ENCODE measurements around the gene HSPE1. TPM values are rescaled to one million over a fixed set of nuclear protein-coding genes. Genes with fewer than 3 reads are reported as not detected.

HSPE1 gene
- total and polyA plus RNA-seq, 9 donors = 57.1 to 180 (median 145) TPM

DNA sequence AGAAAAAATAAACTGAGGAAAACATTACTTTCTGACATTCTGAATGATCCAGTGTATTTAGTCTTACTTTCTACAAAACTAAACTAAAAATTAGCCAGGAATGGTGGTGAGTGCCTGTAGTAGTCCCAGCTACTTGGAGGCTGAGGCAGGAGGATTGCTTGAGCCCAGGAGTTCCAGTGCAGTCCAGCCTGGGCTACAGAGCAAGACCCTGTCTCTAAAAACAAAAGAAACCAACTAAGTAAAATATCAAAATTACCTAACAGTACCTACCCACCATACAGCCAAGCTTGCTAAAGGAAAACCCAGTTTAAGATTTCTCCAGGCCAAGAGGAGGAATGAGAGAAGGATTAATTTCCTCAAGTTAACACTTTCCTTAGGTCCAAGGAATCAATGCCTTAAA, 3.5 kb upstream of the HSPE1 start:
- no peaks in the 10 kb centered on the region for H3K9me3 ChIP-seq (replicated peaks; ENCODE audit: control insufficient read depth, low read depth, low read length)
- no peak overlapping the region for H3K4me3 ChIP-seq (ENCODE audit: low read length)
- peaks cover 39% of the 10 kb centered on the region for H3K36me3 ChIP-seq (ENCODE audit: control insufficient read depth, insufficient read depth, low read length)
- H3K27ac ChIP-seq (ENCODE audit: low read length) = no peak overlapping the region
- peaks cover 14% of the 10 kb centered on the region for H3K4me1 ChIP-seq (ENCODE audit: control insufficient read depth, insufficient read depth, low read length)
- no peak for DNase-seq
- no peaks in the 10 kb centered on the region for H3K27me3 ChIP-seq (ENCODE audit: control insufficient read depth, insufficient read depth, low read length)

DNA sequence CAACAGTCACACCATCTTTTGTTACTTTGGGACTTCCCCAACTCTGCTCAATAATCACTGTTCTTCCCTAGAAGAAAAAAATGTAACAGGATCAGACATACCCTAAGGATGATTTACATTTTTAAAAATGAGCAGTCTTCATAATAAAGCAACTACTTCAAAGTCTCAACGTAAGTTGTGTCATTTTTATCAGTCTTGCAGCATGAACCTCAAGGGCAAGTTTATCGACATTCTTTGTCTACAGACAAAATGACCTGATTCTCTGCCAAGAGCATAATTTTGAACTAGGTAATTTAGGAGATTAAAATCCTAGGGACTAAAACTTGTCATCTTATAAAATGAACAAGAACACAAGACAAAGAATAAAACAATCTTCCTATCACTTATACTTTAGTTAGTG, 2.9 kb upstream of the HSPE1 start:
- Histone ChIP-seq H3K4me3 (ENCODE audit: low read length) (no peak overlapping the region), H3K4me1 (ENCODE audit: control insufficient read depth, insufficient read depth, low read length) (peaks cover 16% of the 10 kb centered on the region), H3K27me3 (ENCODE audit: control insufficient read depth, insufficient read depth, low read length) (no peaks in the 10 kb centered on the region), H3K36me3 (ENCODE audit: control insufficient read depth, insufficient read depth, low read length) (peaks cover 39% of the 10 kb centered on the region), H3K27ac (ENCODE audit: low read length) (no peak overlapping the region), H3K9me3 (replicated peaks; ENCODE audit: control insufficient read depth, low read depth, low read length) (no peaks in the 10 kb centered on the region)
- no CpG with 5 or more reads among the region's 2 CpGs for WGBS (ENCODE audit: insufficient coverage)
- DNase-seq = no peak

DNA sequence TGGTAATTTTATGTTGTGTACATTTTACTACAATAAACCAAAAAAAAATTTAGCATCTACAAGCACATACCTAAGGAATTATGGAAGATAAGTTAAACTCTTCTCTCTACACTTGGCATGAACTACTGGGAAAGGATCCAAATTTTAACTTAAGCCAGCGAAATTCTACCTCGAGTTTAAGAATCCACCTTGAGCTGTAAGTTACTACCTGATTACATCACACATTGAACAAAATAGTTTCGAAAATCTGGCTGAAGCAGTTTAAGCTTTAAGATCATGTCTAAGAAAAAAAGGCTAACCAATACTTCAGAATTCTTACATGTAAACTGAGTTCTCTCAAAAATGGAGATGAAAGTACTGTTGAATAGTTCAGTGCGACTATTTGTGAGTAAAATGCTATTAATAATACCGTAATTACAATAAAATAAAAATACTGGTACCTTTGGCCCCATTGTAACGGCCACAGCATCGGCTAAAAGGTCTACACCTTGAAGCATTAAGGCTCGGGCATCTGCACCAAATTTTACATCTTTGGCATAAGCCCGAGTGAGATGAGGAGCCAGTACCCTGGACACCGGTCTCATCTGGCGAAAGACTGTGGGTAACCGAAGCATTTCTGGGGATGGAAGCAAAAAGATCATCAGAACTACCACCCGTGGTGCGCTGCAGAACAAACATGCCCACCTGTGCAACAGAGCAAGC, 1.8 kb upstream of the HSPE1 start:
- Histone ChIP-seq H3K36me3 (ENCODE audit: control insufficient read depth, insufficient read depth, low read length) (peaks cover 31% of the 10 kb centered on the region), H3K4me3 (ENCODE audit: low read length) (peak overlapping the region; percentile 98), H3K9me3 (replicated peaks; ENCODE audit: control insufficient read depth, low read depth, low read length) (no peaks in the 10 kb centered on the region), H3K4me1 (ENCODE audit: control insufficient read depth, insufficient read depth, low read length) (peaks cover 16% of the 10 kb centered on the region), H3K27me3 (ENCODE audit: control insufficient read depth, insufficient read depth, low read length) (no peaks in the 10 kb centered on the region), H3K27ac (ENCODE audit: low read length) (peak overlapping the region; percentile 99)
- 2% methylated on average over 10 of the region's 14 CpGs for WGBS (ENCODE audit: insufficient coverage)
- DNase-seq = peak; percentile 26

GRCh38 chr2:197498937-197499593, 1.1 kb upstream of the HSPE1 start:
- WGBS (ENCODE audit: insufficient coverage) = 2% methylated on average over 44 of the region's 46 CpGs
- peak; percentile 76 for DNase-seq
- Histone ChIP-seq H3K27me3 (ENCODE audit: control insufficient read depth, insufficient read depth, low read length) (no peaks in the 10 kb centered on the region), H3K9me3 (replicated peaks; ENCODE audit: control insufficient read depth, low read depth, low read length) (no peaks in the 10 kb centered on the region), H3K36me3 (ENCODE audit: control insufficient read depth, insufficient read depth, low read length) (peaks cover 31% of the 10 kb centered on the region), H3K4me3 (ENCODE audit: low read length) (peak overlapping the region; percentile 98), H3K27ac (ENCODE audit: low read length) (peak overlapping the region; percentile 99), H3K4me1 (ENCODE audit: control insufficient read depth, insufficient read depth, low read length) (peaks cover 16% of the 10 kb centered on the region)

DNA sequence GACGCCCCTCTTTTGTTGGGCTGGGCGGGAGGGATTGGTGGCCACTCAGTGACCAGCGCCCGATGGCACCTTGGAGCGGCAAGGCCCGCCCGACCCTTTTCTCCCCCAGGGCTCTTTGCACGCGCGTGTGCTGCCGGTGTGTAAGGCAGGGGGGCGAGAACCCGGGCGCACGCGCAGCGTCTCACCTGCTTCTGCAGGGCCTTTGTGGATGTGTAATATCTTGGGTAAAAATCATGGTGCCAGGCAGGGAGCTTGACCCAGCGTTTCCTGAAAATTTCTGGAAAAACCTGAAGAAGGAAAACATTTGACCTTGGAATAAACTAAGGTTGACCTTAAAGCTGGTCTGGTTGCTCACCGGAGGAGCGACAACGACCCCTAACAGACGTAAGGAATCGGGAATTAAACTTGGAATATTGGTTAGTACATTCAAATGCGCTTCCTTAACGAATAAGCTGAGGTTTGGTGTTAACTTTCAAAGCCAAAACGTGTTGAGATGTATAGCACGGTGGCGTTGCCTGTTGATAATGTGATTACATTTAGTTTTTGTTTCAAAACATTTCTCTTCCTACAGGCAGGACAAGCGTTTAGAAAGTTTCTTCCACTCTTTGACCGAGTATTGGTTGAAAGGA, 438 bp downstream of the HSPE1 start:
- Histone ChIP-seq H3K27ac (ENCODE audit: low read length) (peak overlapping the region; percentile 96), H3K27me3 (ENCODE audit: control insufficient read depth, insufficient read depth, low read length) (no peaks in the 10 kb centered on the region), H3K36me3 (ENCODE audit: control insufficient read depth, insufficient read depth, low read length) (peaks cover 35% of the 10 kb centered on the region), H3K9me3 (replicated peaks; ENCODE audit: control insufficient read depth, low read depth, low read length) (no peaks in the 10 kb centered on the region), H3K4me3 (ENCODE audit: low read length) (peak overlapping the region; percentile 98), H3K4me1 (ENCODE audit: control insufficient read depth, insufficient read depth, low read length) (peaks cover 16% of the 10 kb centered on the region)
- peak; percentile 48 for DNase-seq
- 0% methylated on average over 16 of the region's 30 CpGs for WGBS (ENCODE audit: insufficient coverage)

GRCh38 chr2:197502201-197502600, 2.0 kb downstream of the HSPE1 start:
- Histone ChIP-seq H3K27me3 (ENCODE audit: control insufficient read depth, insufficient read depth, low read length) (no peaks in the 10 kb centered on the region), H3K36me3 (ENCODE audit: control insufficient read depth, insufficient read depth, low read length) (peaks cover 30% of the 10 kb centered on the region), H3K4me3 (ENCODE audit: low read length) (no peak overlapping the region), H3K4me1 (ENCODE audit: control insufficient read depth, insufficient read depth, low read length) (peaks cover 16% of the 10 kb centered on the region), H3K9me3 (replicated peaks; ENCODE audit: control insufficient read depth, low read depth, low read length) (no peaks in the 10 kb centered on the region), H3K27ac (ENCODE audit: low read length) (no peak overlapping the region)
- DNase-seq = no peak
- WGBS (ENCODE audit: insufficient coverage) = no CpG with 5 or more reads among the region's 4 CpGs

DNA sequence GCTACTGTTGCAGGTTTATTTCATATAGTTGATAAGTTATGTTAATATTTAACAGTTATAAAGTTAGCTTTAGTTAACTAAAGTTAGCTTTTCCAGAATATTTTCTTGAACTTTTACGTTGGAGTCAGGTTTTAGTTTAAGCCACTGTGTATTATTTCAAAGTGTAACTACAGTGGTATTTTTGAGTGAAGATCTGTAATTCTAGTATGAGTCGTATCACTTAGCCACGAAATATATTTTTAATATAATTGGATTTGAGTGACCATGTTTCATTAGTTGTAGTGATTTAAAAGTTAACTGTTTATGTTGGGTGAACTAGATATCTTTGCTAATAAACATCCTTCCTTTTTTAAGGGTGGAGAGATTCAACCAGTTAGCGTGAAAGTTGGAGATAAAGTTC, 2.5 kb downstream of the HSPE1 start:
- Histone ChIP-seq H3K27ac (ENCODE audit: low read length) (no peak overlapping the region), H3K36me3 (ENCODE audit: control insufficient read depth, insufficient read depth, low read length) (peaks cover 27% of the 10 kb centered on the region), H3K27me3 (ENCODE audit: control insufficient read depth, insufficient read depth, low read length) (no peaks in the 10 kb centered on the region), H3K4me1 (ENCODE audit: control insufficient read depth, insufficient read depth, low read length) (peaks cover 14% of the 10 kb centered on the region), H3K4me3 (ENCODE audit: low read length) (no peak overlapping the region), H3K9me3 (replicated peaks; ENCODE audit: control insufficient read depth, low read depth, low read length) (no peaks in the 10 kb centered on the region)
- no CpG with 5 or more reads among the region's 4 CpGs for WGBS (ENCODE audit: insufficient coverage)
- DNase-seq = no peak

GRCh38 chr2:197504000-197504399, 3.8 kb downstream of the HSPE1 start:
- no CpG with 5 or more reads among the region's 2 CpGs for WGBS (ENCODE audit: insufficient coverage)
- Histone ChIP-seq H3K9me3 (replicated peaks; ENCODE audit: control insufficient read depth, low read depth, low read length) (no peaks in the 10 kb centered on the region), H3K4me3 (ENCODE audit: low read length) (no peak overlapping the region), H3K4me1 (ENCODE audit: control insufficient read depth, insufficient read depth, low read length) (peaks cover 6% of the 10 kb centered on the region), H3K27ac (ENCODE audit: low read length) (no peak overlapping the region), H3K27me3 (ENCODE audit: control insufficient read depth, insufficient read depth, low read length) (no peaks in the 10 kb centered on the region), H3K36me3 (ENCODE audit: control insufficient read depth, insufficient read depth, low read length) (peaks cover 24% of the 10 kb centered on the region)
- no peak for DNase-seq

DNA sequence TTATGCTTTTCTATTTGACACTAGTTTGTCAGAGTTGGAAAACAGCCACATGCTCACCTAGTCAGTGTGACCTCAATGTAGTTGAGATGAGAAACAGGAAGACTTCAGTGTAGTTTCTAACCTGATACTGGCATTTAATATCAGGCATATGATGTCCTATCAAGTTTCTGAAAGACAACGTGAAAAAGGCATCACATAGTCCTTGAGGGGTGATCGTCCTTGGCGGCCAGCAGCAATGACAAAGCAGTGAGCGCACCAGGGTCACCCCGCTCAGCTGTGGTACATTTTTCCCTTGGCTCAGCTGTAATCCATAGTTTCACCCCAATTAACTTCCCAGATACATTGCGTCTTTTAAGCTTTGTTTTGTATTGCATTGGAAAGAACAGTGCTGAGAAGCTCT, 4.3 kb downstream of the HSPE1 start:
- no peak for DNase-seq
- Histone ChIP-seq H3K4me3 (ENCODE audit: low read length) (no peak overlapping the region), H3K27ac (ENCODE audit: low read length) (no peak overlapping the region), H3K36me3 (ENCODE audit: control insufficient read depth, insufficient read depth, low read length) (peaks cover 24% of the 10 kb centered on the region), H3K27me3 (ENCODE audit: control insufficient read depth, insufficient read depth, low read length) (no peaks in the 10 kb centered on the region), H3K9me3 (replicated peaks; ENCODE audit: control insufficient read depth, low read depth, low read length) (no peaks in the 10 kb centered on the region), H3K4me1 (ENCODE audit: control insufficient read depth, insufficient read depth, low read length) (peaks cover 6% of the 10 kb centered on the region)
- 100% methylated on average over 2 of the region's 6 CpGs for WGBS (ENCODE audit: insufficient coverage)

DNA sequence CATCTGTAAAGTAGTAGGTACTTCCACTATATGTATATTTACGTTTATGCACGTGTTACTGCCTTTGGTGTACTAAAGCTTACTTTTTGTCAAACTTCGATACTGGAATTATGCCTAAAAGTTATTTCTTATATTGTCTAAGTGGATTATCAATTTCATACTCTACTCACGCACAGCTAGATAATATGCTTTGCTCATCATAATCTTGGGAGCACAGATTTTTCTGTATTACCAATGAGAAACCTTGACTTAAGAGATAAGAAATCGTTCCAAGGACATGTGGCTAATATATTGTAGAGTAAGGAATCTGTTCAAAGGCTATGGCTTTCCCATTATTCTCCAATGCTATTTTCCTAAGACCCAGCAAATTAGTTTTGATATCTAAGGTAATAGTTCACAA, 6.5 kb downstream of the HSPE1 start:
- Histone ChIP-seq H3K9me3 (replicated peaks; ENCODE audit: control insufficient read depth, low read depth, low read length) (no peaks in the 10 kb centered on the region), H3K27me3 (ENCODE audit: control insufficient read depth, insufficient read depth, low read length) (no peaks in the 10 kb centered on the region), H3K4me1 (ENCODE audit: control insufficient read depth, insufficient read depth, low read length) (peaks cover 2% of the 10 kb centered on the region), H3K27ac (ENCODE audit: low read length) (no peak overlapping the region), H3K36me3 (ENCODE audit: control insufficient read depth, insufficient read depth, low read length) (peaks cover 24% of the 10 kb centered on the region), H3K4me3 (ENCODE audit: low read length) (no peak overlapping the region)
- no CpG with 5 or more reads among the region's 5 CpGs for WGBS (ENCODE audit: insufficient coverage)
- no peak for DNase-seq
